NB4 (cell line): ENCODE data around the gene SLC16A11.

Experiments
- CTCF ChIP-seq: IDR thresholded peaks from one replicate; pipeline ENCODE4 v1.5.1; 2012; ENCODE audit warnings: low read depth, low read length
- POLR2A ChIP-seq: IDR thresholded peaks from 2 replicates; pipeline ENCODE4 v1.6.1; 2011; ENCODE audit warnings: mild to moderate bottlenecking; ENCODE audit not compliant: insufficient read length; ENCODE audit errors: extremely low read depth
- TF ChIP-seq, protein P1 (sequence below): IDR thresholded peaks from 2 replicates; pipeline ENCODE4 v1.6.1; 2011; ENCODE audit warnings: low read depth, low read length

DNA sequence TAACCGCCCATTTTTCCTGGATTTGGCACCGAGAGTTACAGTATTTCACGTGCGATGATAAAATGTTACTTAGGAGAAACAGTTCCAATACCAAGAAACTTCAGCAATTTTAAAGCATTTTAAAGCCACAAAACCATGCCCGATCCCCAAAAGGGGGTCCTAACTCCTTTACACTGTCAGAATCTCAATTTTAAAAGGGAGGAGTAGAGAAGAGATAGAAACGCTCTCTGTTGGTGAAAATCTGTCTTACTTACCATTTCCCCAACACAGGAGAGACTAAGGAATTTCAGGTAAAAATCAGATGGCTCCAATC lies 32.0 kb downstream of the SLC16A11 start:
- TF ChIP-seq, protein P1, sequence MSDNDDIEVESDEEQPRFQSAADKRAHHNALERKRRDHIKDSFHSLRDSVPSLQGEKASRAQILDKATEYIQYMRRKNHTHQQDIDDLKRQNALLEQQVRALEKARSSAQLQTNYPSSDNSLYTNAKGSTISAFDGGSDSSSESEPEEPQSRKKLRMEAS = no peak
- TF ChIP-seq CTCF (no peak), POLR2A (no peak)
